Naive thymus-derived CD4-positive, alpha-beta T cell (primary cell): Measurements from ENCODE around the gene ALG11. TPM values are rescaled to one million over a fixed set of nuclear protein-coding genes. Genes with fewer than 3 reads are reported as not detected.

ENCODE experiments used
- ATAC-seq: fragments of 150-1000 bp; cut with Tn5 transposase; 2 replicates; pipeline ENCODE4 v1.10.0; 2021; ENCODE audit warnings: mild to moderate bottlenecking, moderate library complexity
- CTCF ChIA-PET: fragments of 350-600 bp; sonication (Branson Sonifier 250); formaldehyde crosslinking; loops from one replicate; lab custom pipeline; 2021; ENCODE audit warnings: antibody characterized with exemption; lab: Charles Lee
- POLR2A ChIA-PET: fragments of 350-600 bp; sonication (Branson Sonifier 250); formaldehyde crosslinking; loops from one replicate; lab custom pipeline; 2021; ENCODE audit warnings: antibody characterized with exemption, inconsistent platforms; lab: Charles Lee
- DNase-seq, 9 donors: peaks; one replicate each; pipeline versions ENCODE4 v3.0.0 to v3.0.0-alpha.2; 2020 to 2022; ENCODE audit warnings: mixed read lengths in 1 of 9
- H3K27ac ChIP-seq: one replicate; pipeline ENCODE4 v1.7.0; 2013; ENCODE audit warnings: mild to moderate bottlenecking, low read depth, low read length, moderate library complexity
- H3K27me3 ChIP-seq, 2 donors: one replicate each; pipeline ENCODE4 v1.7.0; 2013; ENCODE audit warnings: low read length in 2 of 2, mild to moderate bottlenecking in 2 of 2, moderate library complexity in 2 of 2; ENCODE audit not compliant: control insufficient read depth in 2 of 2, insufficient read depth in 2 of 2
- H3K36me3 ChIP-seq, 3 experiments: 1 replicate in 2 of 3; 2 replicates in 1 of 3; pipeline ENCODE4 v1.7.0; 2013; ENCODE audit warnings: low read length in 3 of 3, mild to moderate bottlenecking in 3 of 3, moderate library complexity in 1 of 3; ENCODE audit not compliant: insufficient read depth in 3 of 3, control insufficient read depth in 2 of 3
- H3K4me1 ChIP-seq, 2 donors: one replicate each; pipeline ENCODE4 v1.7.0; 2013; ENCODE audit warnings: low read length in 2 of 2, mild to moderate bottlenecking in 2 of 2, moderate library complexity in 1 of 2; ENCODE audit not compliant: control insufficient read depth in 2 of 2, insufficient read depth in 2 of 2
- H3K4me3 ChIP-seq: 2 replicates; pipeline ENCODE4 v1.7.0; 2013; ENCODE audit warnings: mild to moderate bottlenecking, low read length
- H3K9me3 ChIP-seq, 3 experiments: 1 replicate in 2 of 3; 2 replicates in 1 of 3; pipeline ENCODE4 v1.7.0; 2013; ENCODE audit warnings: low read length in 3 of 3; ENCODE audit not compliant: control insufficient read depth in 2 of 3
- H3K27ac Mint-ChIP-seq, 9 donors: one replicate each; pipeline ENCODE4 v1.8.0; 2020 to 2022; ENCODE audit warnings: mixed read lengths in 9 of 9, mild to moderate bottlenecking in 8 of 9, moderate library complexity in 5 of 9, inconsistent platforms in 2 of 9
- H3K27me3 Mint-ChIP-seq, 5 donors: one replicate each; pipeline ENCODE4 v1.8.0; 2021 to 2022; ENCODE audit warnings: mixed read lengths in 5 of 5, mild to moderate bottlenecking in 1 of 5
- H3K36me3 Mint-ChIP-seq, 5 donors: one replicate each; pipeline ENCODE4 v1.8.0; 2020 to 2022; ENCODE audit warnings: mixed read lengths in 5 of 5, mild to moderate bottlenecking in 3 of 5, inconsistent platforms in 1 of 5
- H3K4me1 Mint-ChIP-seq, 7 donors: one replicate each; pipeline ENCODE4 v1.8.0; 2020 to 2022; ENCODE audit warnings: mixed read lengths in 7 of 7, mild to moderate bottlenecking in 3 of 7, inconsistent platforms in 1 of 7
- H3K4me3 Mint-ChIP-seq, 10 donors: one replicate each; pipeline ENCODE4 v1.8.0; 2020 to 2022; ENCODE audit warnings: mild to moderate bottlenecking in 10 of 10, mixed read lengths in 10 of 10, moderate library complexity in 6 of 10, inconsistent platforms in 2 of 10
- H3K9me3 Mint-ChIP-seq, 11 donors: one replicate each; pipeline ENCODE4 v1.8.0; 2020 to 2022; ENCODE audit warnings: mixed read lengths in 11 of 11, mild to moderate bottlenecking in 4 of 11, inconsistent platforms in 1 of 11, moderate library complexity in 1 of 11
- intact Hi-C, 2 donors: fragments of 100-400 bp; cut with micrococcal nuclease; formaldehyde crosslinking; loops; one replicate each; pipeline ENCODE4 v1.15.1; 2023
- polyA plus RNA-seq, 2 donors: library from polyadenylated mRNA; unstranded; fragments of 300-500 nt; fragmentation: Illumina TruSeq; gene quantifications; one replicate each; pipeline ENCODE4 v1.2.3, GENCODE V29; 2021
- total RNA-seq, 6 experiments: library from RNA in 5 of 6; stranded (reverse) in 5 of 6; gene quantifications; 1 replicate in 5 of 6; 2 replicates in 1 of 6; pipeline ENCODE4 v1.2.3 and lab custom pipeline; 2021 to 2026

ALG11 gene
- total and polyA plus RNA-seq, 7 experiments from 2014 or later = 22.6 to 45.6 (median 31.7) TPM

DNA sequence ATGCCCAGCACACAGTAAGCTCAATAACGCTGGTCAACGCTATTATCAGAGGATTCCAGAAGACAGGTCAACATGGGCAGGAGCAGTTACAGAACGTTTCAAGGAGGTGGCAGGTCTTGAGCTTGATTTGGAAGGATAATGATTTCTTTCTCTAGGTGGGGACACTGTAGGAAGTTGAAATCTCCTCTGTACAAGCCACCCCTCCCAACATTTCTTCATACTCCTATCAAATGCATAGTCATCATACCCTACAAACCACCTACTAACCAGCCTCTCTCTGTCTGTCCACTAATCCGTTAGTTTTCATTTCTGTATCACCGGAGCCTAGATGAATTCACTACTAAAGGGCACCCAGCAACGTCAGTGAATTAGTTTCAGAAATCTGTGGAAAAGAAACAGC, 2.3 kb upstream of the ALG11 start:
- Mint-ChIP-seq H3K4me3 (peak overlapping the region in 8 of 10 donors; percentile 6 to 99 (median 69)), H3K9me3 (no peaks in the 10 kb centered on the region), H3K27me3 (peaks cover 14 to 44% (median 23%) of the 10 kb centered on the region in 5 donors), H3K36me3 (peaks cover 0 to 8% (median 0%) of the 10 kb centered on the region in 5 donors), H3K4me1 (peaks cover 11 to 27% (median 19%) of the 10 kb centered on the region in 7 donors), H3K27ac (no peak overlapping the region)
- CTCF ChIA-PET = interaction anchor here (0.8 kb wide), 1 partner anchor 209 kb away, joined by 3 read pairs; no protein-coding TSS in a partner anchor
- Histone ChIP-seq H3K27me3 (no peaks in the 10 kb centered on the region), H3K4me3 (no peak overlapping the region), H3K9me3 (no peaks in the 10 kb centered on the region), H3K27ac (no peak overlapping the region), H3K4me1 (peaks cover 9 to 16% of the 10 kb centered on the region in 2 donors), H3K36me3 (peaks cover 0 to 8% (median 0%) of the 10 kb centered on the region in 3 experiments)
- ATAC-seq = no peak
- POLR2A ChIA-PET = interaction anchor here (0.6 kb wide), 1 partner anchor 46 kb away, joined by 3 read pairs; no protein-coding TSS in a partner anchor
- DNase-seq = no peak
- intact Hi-C loops = loop anchor here (5.0 kb wide), 4 partner anchors 183 to 607 kb away; partner anchors contain the start of gene THSD1 (in 1 of the 2)

DNA sequence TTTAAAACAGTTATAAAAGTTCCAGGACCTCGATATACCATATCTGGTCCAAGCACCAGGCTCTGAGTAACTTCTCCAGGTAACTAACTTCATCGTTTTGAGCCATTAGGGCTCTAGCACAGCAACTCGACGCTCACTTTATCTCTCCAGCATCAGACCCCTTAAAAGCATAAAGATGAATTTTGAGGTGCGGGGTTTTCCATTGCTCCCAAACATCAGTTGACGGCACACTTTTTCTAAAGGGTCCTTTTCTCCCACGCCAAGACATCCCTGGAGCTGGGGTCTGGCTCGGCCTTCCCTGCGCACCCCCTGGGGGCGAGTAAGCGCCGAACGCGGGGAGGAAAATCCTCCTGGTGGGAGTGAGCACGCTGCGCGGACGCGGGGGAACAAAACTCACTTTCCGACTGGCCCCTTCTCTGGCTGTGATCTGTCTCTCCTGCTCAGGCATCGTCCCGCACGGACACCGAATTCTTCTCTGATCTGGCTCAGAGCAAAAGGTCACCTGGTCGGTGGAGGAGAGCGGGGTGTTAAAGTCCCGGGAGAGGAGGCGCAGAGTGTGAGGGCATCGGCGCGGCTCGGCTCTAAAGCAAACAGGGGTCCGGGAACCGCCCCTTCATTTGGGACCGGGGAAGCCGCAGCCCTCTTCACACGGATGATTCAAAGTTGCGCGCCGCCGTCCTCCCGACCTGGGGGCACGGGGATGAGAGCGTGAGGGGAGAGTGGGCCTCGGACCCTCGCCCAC, 1.1 kb upstream of the ALG11 start, which contains the start of gene ATP7B:
TSS of gene ATP7B (minus strand) at position 561 of the 742 bp plus-strand sequence. CDS start at position 448, 113 bp downstream.
- H3K4me1 ChIP-seq = peaks cover 9 to 16% of the 10 kb centered on the region in 2 donors
- Mint-ChIP-seq H3K27ac (peak within 1 kb of the TSS; percentile 88 to 99 (median 95)), H3K27me3 (peaks cover 14 to 39% (median 23%) of the 10 kb centered on the region in 5 donors), H3K36me3 (peaks cover 0 to 14% (median 5%) of the 10 kb centered on the region in 5 donors), H3K4me1 (peaks cover 16 to 36% (median 25%) of the 10 kb centered on the region in 7 donors), H3K4me3 (peak within 1 kb of the TSS; percentile 90 to 100 (median 99)), H3K9me3 (peaks cover 0 to 3% (median 0%) of the 10 kb centered on the region in 11 donors)
- peak within 1 kb of the TSS; percentile 76 for H3K27ac ChIP-seq
- ATAC-seq (no peak), DNase-seq (peak in 5 of 9 donors; percentile 9 to 29 (median 16))
- peaks cover 0 to 8% (median 0%) of the 10 kb centered on the region in 3 experiments for H3K36me3 ChIP-seq
- intact Hi-C loops = loop anchor here (5.0 kb wide), 4 partner anchors 184 to 606 kb away; partner anchors contain the start of gene THSD1 (in 1 of the 2)
- peak within 1 kb of the TSS; percentile 92 for H3K4me3 ChIP-seq
- no peaks in the 10 kb centered on the region for H3K27me3 ChIP-seq
- no peaks in the 10 kb centered on the region for H3K9me3 ChIP-seq
- CTCF ChIA-PET = no interaction called here
- POLR2A ChIA-PET = no interaction called here

DNA sequence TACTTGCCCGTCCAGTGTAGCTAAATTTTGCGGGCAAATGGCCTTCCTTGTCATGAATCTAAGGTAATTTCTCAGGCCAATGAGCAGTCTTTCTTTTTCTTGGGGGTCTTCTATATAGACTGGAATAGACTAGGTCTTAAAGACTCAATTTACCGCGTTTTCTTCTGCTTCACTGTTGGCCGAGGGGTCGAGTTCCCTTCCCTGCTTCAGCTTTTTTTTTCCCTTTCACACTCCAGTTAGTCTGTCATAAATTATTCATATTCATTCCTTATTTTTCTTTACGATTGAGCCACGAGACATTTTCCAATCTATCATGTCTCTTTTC, 276 bp downstream of the ALG11 start:
- DNase-seq (no peak), ATAC-seq (no peak)
- H3K4me3 ChIP-seq = peak overlapping the region; percentile 92
- no peaks in the 10 kb centered on the region for H3K9me3 ChIP-seq
- Mint-ChIP-seq H3K27me3 (peaks cover 14 to 34% (median 19%) of the 10 kb centered on the region in 5 donors), H3K27ac (peak overlapping the region; percentile 88 to 99 (median 95)), H3K4me3 (peak overlapping the region; percentile 90 to 100 (median 99)), H3K4me1 (peaks cover 20 to 51% (median 32%) of the 10 kb centered on the region in 7 donors), H3K9me3 (peaks cover 0 to 3% (median 0%) of the 10 kb centered on the region in 11 donors), H3K36me3 (peaks cover under 1 to 18% (median 10%) of the 10 kb centered on the region in 5 donors)
- intact Hi-C loops = loop anchor here (1.0 to 5.0 kb wide), 19 partner anchors 11 to 1888 kb away; partner anchors contain the start of genes CKAP2 (in 2 of the 2), INTS6 (in 2 of the 2), SUGT1 (in 2 of the 2) and DHRS12 (in 1 of the 2)
- no peaks in the 10 kb centered on the region for H3K27me3 ChIP-seq
- CTCF ChIA-PET = interaction anchor here (0.6 to 1.3 kb wide), 2 partner anchors 117 to 924 kb away, joined by 3 to 4 read pairs; partner anchors contain the start of gene NEK5
- H3K27ac ChIP-seq = peak overlapping the region; percentile 76
- peaks cover 0 to 10% (median 0%) of the 10 kb centered on the region in 3 experiments for H3K36me3 ChIP-seq
- H3K4me1 ChIP-seq = peaks cover 9 to 16% of the 10 kb centered on the region in 2 donors
- POLR2A ChIA-PET = interaction anchor here (0.7 to 1.3 kb wide), 5 partner anchors 8 to 639 kb away, joined by 3 to 6 read pairs (median 4); partner anchors contain the start of genes INTS6 and SUGT1

DNA sequence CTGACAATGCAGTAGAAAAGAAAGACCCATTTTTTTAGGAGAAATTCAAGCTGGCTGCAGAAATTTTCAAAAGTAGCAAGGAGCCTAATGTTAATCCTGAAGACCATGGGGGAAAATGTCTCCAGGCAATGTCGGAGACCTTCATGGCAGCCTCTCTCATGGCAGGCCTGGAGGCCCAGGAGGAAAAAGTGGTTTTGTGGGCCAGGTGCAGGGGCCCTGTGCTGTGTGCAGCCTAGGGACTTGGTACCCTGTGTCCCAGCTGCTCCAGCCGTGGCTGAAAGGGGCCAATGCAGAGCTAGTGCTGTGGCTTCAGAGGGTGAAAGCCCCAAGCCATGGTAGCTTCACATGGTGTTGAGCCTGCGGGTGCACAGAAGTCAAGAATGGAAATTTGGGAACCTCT, 4.1 kb downstream of the ALG11 start:
- intact Hi-C loops = no loop called here
- Histone ChIP-seq H3K4me1 (peaks cover 9 to 12% of the 10 kb centered on the region in 2 donors), H3K36me3 (peaks cover 4 to 33% (median 5%) of the 10 kb centered on the region in 3 experiments), H3K9me3 (no peaks in the 10 kb centered on the region), H3K4me3 (no peak overlapping the region), H3K27ac (no peak overlapping the region), H3K27me3 (no peaks in the 10 kb centered on the region)
- ChIA-PET POLR2A (no interaction called here), CTCF (no interaction called here)
- no peak for ATAC-seq
- Mint-ChIP-seq H3K27ac (no peak overlapping the region), H3K4me1 (peaks cover 17 to 68% (median 49%) of the 10 kb centered on the region in 7 donors), H3K36me3 (peaks cover 16 to 49% (median 40%) of the 10 kb centered on the region in 5 donors), H3K9me3 (peaks cover 0 to 5% (median 0%) of the 10 kb centered on the region in 11 donors), H3K27me3 (peaks cover 0 to under 1% (median under 1%) of the 10 kb centered on the region in 5 donors), H3K4me3 (no peak overlapping the region)
- no peak for DNase-seq

DNA sequence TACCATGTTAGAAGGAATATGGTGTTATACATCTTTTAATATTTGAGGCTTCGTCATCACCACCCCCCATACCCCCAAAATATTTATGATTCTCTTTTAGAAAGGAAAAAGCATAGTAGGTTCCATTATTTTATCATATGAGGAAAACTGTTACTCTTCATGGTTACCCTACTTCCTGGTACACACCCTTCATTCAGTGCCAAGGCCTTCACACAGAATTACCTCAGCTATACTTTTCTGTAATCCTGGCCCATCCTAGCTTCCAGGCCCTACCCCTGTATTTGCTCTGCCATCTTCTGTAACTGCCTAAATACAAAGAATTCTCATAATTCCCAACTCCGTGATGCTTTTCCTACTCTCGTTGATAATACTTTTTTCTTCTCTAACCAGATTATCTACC, 8.0 kb downstream of the ALG11 start:
- intact Hi-C loops = no loop called here
- H3K27ac Mint-ChIP-seq = no peak overlapping the region
- H3K4me1 Mint-ChIP-seq = peaks cover 8 to 68% (median 41%) of the 10 kb centered on the region in 7 donors
- peaks cover 0 to 7% (median 0%) of the 10 kb centered on the region in 11 donors for H3K9me3 Mint-ChIP-seq
- H3K4me3 Mint-ChIP-seq = no peak overlapping the region
- H3K4me1 ChIP-seq = no peaks in the 10 kb centered on the region
- no peaks in the 10 kb centered on the region for H3K27me3 ChIP-seq
- no peak overlapping the region for H3K27ac ChIP-seq
- CTCF ChIA-PET = interaction anchor here (0.9 kb wide), 1 partner anchor 107 kb away, joined by 3 read pairs; no protein-coding TSS in a partner anchor
- POLR2A ChIA-PET = no interaction called here
- no peak for DNase-seq
- ATAC-seq = no peak
- no peaks in the 10 kb centered on the region for H3K27me3 Mint-ChIP-seq
- H3K36me3 ChIP-seq = peaks cover 5 to 55% (median 12%) of the 10 kb centered on the region in 3 experiments
- peaks cover 29 to 83% (median 69%) of the 10 kb centered on the region in 5 donors for H3K36me3 Mint-ChIP-seq
- H3K4me3 ChIP-seq = no peak overlapping the region
- no peaks in the 10 kb centered on the region for H3K9me3 ChIP-seq

DNA sequence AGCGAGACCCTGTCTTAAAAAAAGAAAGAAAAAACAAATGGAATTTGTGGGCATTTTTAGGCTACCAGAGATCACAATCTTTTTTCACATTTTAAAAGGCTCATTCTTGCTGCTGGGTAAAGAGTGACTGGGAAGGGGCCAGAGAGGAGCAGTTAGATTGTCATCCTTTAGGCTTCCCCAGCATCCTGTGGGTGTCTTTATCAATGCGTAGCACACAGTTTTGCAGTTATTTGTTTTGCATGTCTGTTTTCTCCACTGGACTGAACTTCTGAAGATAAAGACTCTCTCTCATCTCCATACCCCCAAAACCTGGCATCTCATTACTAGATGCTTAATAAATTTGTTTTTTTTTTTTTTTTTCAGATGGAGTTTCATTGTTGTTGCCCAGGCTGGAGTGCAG, 10.2 kb downstream of the ALG11 start:
- DNase-seq = no peak
- no peak for ATAC-seq
- H3K9me3 Mint-ChIP-seq = peaks cover 3 to 24% (median 12%) of the 10 kb centered on the region in 11 donors
- Histone ChIP-seq H3K36me3 (peaks cover 5 to 76% (median 12%) of the 10 kb centered on the region in 3 experiments), H3K4me3 (no peak overlapping the region), H3K4me1 (no peaks in the 10 kb centered on the region), H3K9me3 (peaks cover 0 to 4% (median 0%) of the 10 kb centered on the region in 3 experiments), H3K27me3 (no peaks in the 10 kb centered on the region), H3K27ac (no peak overlapping the region)
- peaks cover 41 to 89% (median 80%) of the 10 kb centered on the region in 5 donors for H3K36me3 Mint-ChIP-seq
- POLR2A ChIA-PET = interaction anchor here (0.7 kb wide), 1 partner anchor 177 kb away, joined by 5 read pairs; no protein-coding TSS in a partner anchor
- no peak overlapping the region for H3K4me3 Mint-ChIP-seq
- no peaks in the 10 kb centered on the region for H3K27me3 Mint-ChIP-seq
- intact Hi-C loops = no loop called here
- CTCF ChIA-PET = interaction anchor here (0.7 kb wide), 1 partner anchor 598 kb away, joined by 4 read pairs; no protein-coding TSS in a partner anchor
- no peak overlapping the region for H3K27ac Mint-ChIP-seq
- H3K4me1 Mint-ChIP-seq = peaks cover 8 to 68% (median 51%) of the 10 kb centered on the region in 7 donors
